Measurements from ENCODE around the gene YPEL1.

GRCh38 chr22:21766691-21767462 is 31.3 kb upstream of the YPEL1 start:
- no peak for TF ChIP-seq CTCF (conservative IDR thresholded peaks at IDR 0.05; ENCODE audit: low read length)
- TF ChIP-seq EZH2phosphoT487 (IDR thresholded peaks at IDR 0.05; ENCODE audit: borderline replicate concordance): no peak

Measured in Loucy (cell line).